SW 1271 (cell line): ENCODE results near the gene FAM171A1.
"Not testable (repeated sequence)": the region's sequence is repeated elsewhere in the genome, so short reads cannot be mapped to it uniquely, and the experiment has no call there.

Experiments used
- DNase-seq, 2 experiments: peaks; one replicate each; lab custom pipeline; 2025; lab: John Stamatoyannopoulos, UW

The FAM171A1 gene

GRCh38 chr10:15316871-15317464 is 54.1 kb downstream of the FAM171A1 start:
- DNase-seq = no peak

GRCh38 chr10:15316145-15316544 is 54.9 kb downstream of the FAM171A1 start:
- no peak for DNase-seq

- DNase-seq = no peak
Measured at GRCh38 chr10:15315286-15315685, 55.8 kb downstream of the FAM171A1 start.

- DNase-seq = no peak
Measured at GRCh38 chr10:15314482-15315045, 56.5 kb downstream of the FAM171A1 start.

- no peak for DNase-seq
Measured at GRCh38 chr10:15313843-15314242, 57.2 kb downstream of the FAM171A1 start.

GRCh38 chr10:15313047-15313446 is 58.0 kb downstream of the FAM171A1 start:
- DNase-seq = no peak

GRCh38 chr10:15311569-15312280 is 59.4 kb downstream of the FAM171A1 start:
- DNase-seq = no peak

GRCh38 chr10:15310776-15311568 is 60.1 kb downstream of the FAM171A1 start:
- DNase-seq = no peak

- DNase-seq = no peak
Measured at GRCh38 chr10:15309221-15309620, 61.9 kb downstream of the FAM171A1 start.

GRCh38 chr10:15306735-15307280 is 64.3 kb downstream of the FAM171A1 start:
- DNase-seq = no peak

- no peak for DNase-seq
Measured at GRCh38 chr10:15305634-15306033, 65.5 kb downstream of the FAM171A1 start.

GRCh38 chr10:15305161-15305560 is 65.9 kb downstream of the FAM171A1 start:
- no peak for DNase-seq

GRCh38 chr10:15302188-15302956 is 68.7 kb downstream of the FAM171A1 start:
- not testable (repeated sequence) for DNase-seq

GRCh38 chr10:15300697-15301096 is 70.4 kb downstream of the FAM171A1 start:
- DNase-seq = no peak

GRCh38 chr10:15300145-15300544 is 70.9 kb downstream of the FAM171A1 start:
- DNase-seq = no peak

GRCh38 chr10:15296701-15297100 is 74.4 kb downstream of the FAM171A1 start:
- DNase-seq = no peak

- no peak for DNase-seq
Measured at GRCh38 chr10:15295537-15296325, 75.4 kb downstream of the FAM171A1 start.

- DNase-seq = no peak
Measured at GRCh38 chr10:15293862-15294842, 76.9 kb downstream of the FAM171A1 start.

- DNase-seq = no peak
Measured at GRCh38 chr10:15290671-15291070, 80.4 kb downstream of the FAM171A1 start.

GRCh38 chr10:15290150-15290549 is 80.9 kb downstream of the FAM171A1 start:
- no peak for DNase-seq
